Astrocyte (in vitro differentiated cells and primary cell): ENCODE data around the gene SENP1. TPM values are rescaled to one million over a fixed set of nuclear protein-coding genes. Genes with fewer than 3 reads are reported as not detected.

Source experiments
- DNase-seq: peaks from one replicate; pipeline ENCODE4 v3.0.0-alpha.2; 2010; ENCODE audit warnings: low read depth
- FAIRE-seq: peaks from 2 replicates; lab custom pipeline; 2011; peaks lifted over from hg19 to GRCh38; lab: Jason Lieb, UNC
- H2AFZ ChIP-seq: 2 replicates; pipeline ENCODE4 v1.6.0; 2012; ENCODE audit warnings: low read depth, low read length, inconsistent platforms
- H3K27ac ChIP-seq: 2 replicates; pipeline ENCODE4 v1.5.1; 2011; ENCODE audit warnings: low read depth, low read length, inconsistent platforms
- H3K27me3 ChIP-seq: 2 replicates; pipeline ENCODE4 v1.6.0; 2011; ENCODE audit warnings: low read length, inconsistent platforms; ENCODE audit not compliant: insufficient read depth
- H3K36me3 ChIP-seq: 2 replicates; pipeline ENCODE4 v1.5.1; 2011; ENCODE audit warnings: low read length, inconsistent platforms; ENCODE audit not compliant: insufficient read depth
- H3K4me1 ChIP-seq: 2 replicates; pipeline ENCODE4 v1.5.1; 2011; ENCODE audit warnings: low read length, inconsistent platforms; ENCODE audit not compliant: insufficient read depth
- H3K4me2 ChIP-seq: 2 replicates; pipeline ENCODE4 v1.6.0; 2012; ENCODE audit warnings: low read length, inconsistent platforms
- H3K4me3 ChIP-seq: 2 replicates; pipeline ENCODE4 v1.5.1; 2011; ENCODE audit warnings: low read depth, mild to moderate bottlenecking, low read length, inconsistent platforms; ENCODE audit not compliant: insufficient read depth
- H3K79me2 ChIP-seq: 2 replicates; pipeline ENCODE4 v1.6.0; 2012; ENCODE audit warnings: mild to moderate bottlenecking, low read length, inconsistent platforms; ENCODE audit not compliant: insufficient read depth
- H3K9ac ChIP-seq: 2 replicates; pipeline ENCODE4 v1.6.0; 2012; ENCODE audit warnings: mild to moderate bottlenecking, low read length, inconsistent platforms
- H3K9me3 ChIP-seq: 2 replicates; pipeline ENCODE4 v1.5.1; 2012; ENCODE audit warnings: low read depth, mild to moderate bottlenecking, low read length, inconsistent platforms; ENCODE audit not compliant: insufficient read depth
- H4K20me1 ChIP-seq: 2 replicates; pipeline ENCODE4 v1.6.0; 2012; ENCODE audit warnings: low read length, inconsistent platforms; ENCODE audit not compliant: insufficient read depth
- H3K27ac Mint-ChIP-seq: one replicate; pipeline ENCODE4 v1.8.0; 2021; ENCODE audit warnings: mild to moderate bottlenecking, mixed read lengths; ENCODE audit not compliant: unreplicated experiment
- H3K27me3 Mint-ChIP-seq: one replicate; pipeline ENCODE4 v1.8.0; 2021; ENCODE audit warnings: low read depth, mixed read lengths; ENCODE audit not compliant: unreplicated experiment
- H3K36me3 Mint-ChIP-seq: one replicate; pipeline ENCODE4 v1.8.0; 2021; ENCODE audit warnings: low read depth, mixed read lengths; ENCODE audit not compliant: unreplicated experiment
- H3K4me1 Mint-ChIP-seq: one replicate; pipeline ENCODE4 v1.8.0; 2021; ENCODE audit warnings: low read depth, mixed read lengths; ENCODE audit not compliant: unreplicated experiment
- H3K4me3 Mint-ChIP-seq: one replicate; pipeline ENCODE4 v1.8.0; 2021; ENCODE audit warnings: mild to moderate bottlenecking, moderate library complexity, mixed read lengths; ENCODE audit not compliant: unreplicated experiment
- H3K9me3 Mint-ChIP-seq: one replicate; pipeline ENCODE4 v1.8.0; 2021; ENCODE audit warnings: mild to moderate bottlenecking, mixed read lengths; ENCODE audit not compliant: unreplicated experiment
- CTCF ChIP-seq: IDR thresholded peaks from 2 replicates; pipeline ENCODE4 v1.5.1; 2011; ENCODE audit warnings: low read depth, mild to moderate bottlenecking, inconsistent platforms, low read length, moderate library complexity; ENCODE audit not compliant: insufficient read depth
- EZH2 ChIP-seq: IDR thresholded peaks from 2 replicates; pipeline ENCODE4 v1.6.1; 2012; ENCODE audit warnings: mild to moderate bottlenecking, low read length, inconsistent platforms; ENCODE audit not compliant: insufficient read depth
- total RNA-seq: library from RNA; stranded (reverse); gene quantifications from 2 replicates; pipeline ENCODE4 v1.2.1, GENCODE V29; 2021

SENP1 gene
- total RNA-seq, 1 donor from 2014 or later = 13.6 TPM

GRCh38 chr12:48034835-48035805 is 70.8 kb downstream of the SENP1 start:
- FAIRE-seq (no peak), DNase-seq (no peak)
- H3K27me3 ChIP-seq = no peaks in the 10 kb centered on the region
- no peak overlapping the region for H3K9ac ChIP-seq
- Mint-ChIP-seq H3K36me3 (no peaks in the 10 kb centered on the region), H3K27me3 (no peaks in the 10 kb centered on the region), H3K4me1 (peaks cover 15% of the 10 kb centered on the region), H3K9me3 (no peaks in the 10 kb centered on the region), H3K4me3 (no peak overlapping the region), H3K27ac (no peak overlapping the region)
- H3K36me3 ChIP-seq = no peaks in the 10 kb centered on the region
- H3K4me2 ChIP-seq = no peak overlapping the region
- H3K4me3 ChIP-seq = no peak overlapping the region
- no peak overlapping the region for H2AFZ ChIP-seq
- peaks cover 9% of the 10 kb centered on the region for H3K4me1 ChIP-seq
- TF ChIP-seq CTCF = no peak
- H3K9me3 ChIP-seq = no peaks in the 10 kb centered on the region
- H4K20me1 ChIP-seq = no peaks in the 10 kb centered on the region
- no peaks in the 10 kb centered on the region for H3K79me2 ChIP-seq
- H3K27ac ChIP-seq = no peak overlapping the region

- no peaks in the 10 kb centered on the region for H3K27me3 ChIP-seq
- Mint-ChIP-seq H3K9me3 (no peaks in the 10 kb centered on the region), H3K27me3 (no peaks in the 10 kb centered on the region), H3K4me3 (no peak overlapping the region), H3K27ac (no peak overlapping the region), H3K36me3 (no peaks in the 10 kb centered on the region), H3K4me1 (peaks cover 19% of the 10 kb centered on the region)
- H3K27ac ChIP-seq = no peak overlapping the region
- no peaks in the 10 kb centered on the region for H4K20me1 ChIP-seq
- FAIRE-seq = no peak
- no peak overlapping the region for H2AFZ ChIP-seq
- no peaks in the 10 kb centered on the region for H3K36me3 ChIP-seq
- no peak overlapping the region for H3K4me2 ChIP-seq
- H3K9me3 ChIP-seq = no peaks in the 10 kb centered on the region
- no peak for TF ChIP-seq EZH2
- no peak for TF ChIP-seq CTCF
- H3K79me2 ChIP-seq = no peaks in the 10 kb centered on the region
- H3K4me1 ChIP-seq = peaks cover 9% of the 10 kb centered on the region
- no peak for DNase-seq
- H3K4me3 ChIP-seq = no peak overlapping the region
- no peak overlapping the region for H3K9ac ChIP-seq
Observed at GRCh38 chr12:48033451-48033850, 72.4 kb downstream of the SENP1 start.

- H3K4me2 ChIP-seq = no peak overlapping the region
- H3K27ac ChIP-seq = no peak overlapping the region
- H4K20me1 ChIP-seq = no peaks in the 10 kb centered on the region
- no peak for DNase-seq
- no peak overlapping the region for H3K4me3 ChIP-seq
- FAIRE-seq = no peak
- no peaks in the 10 kb centered on the region for H3K27me3 ChIP-seq
- no peaks in the 10 kb centered on the region for H3K9me3 Mint-ChIP-seq
- no peak overlapping the region for H3K27ac Mint-ChIP-seq
- no peak overlapping the region for H2AFZ ChIP-seq
- H3K4me1 ChIP-seq = peaks cover 5% of the 10 kb centered on the region
- H3K79me2 ChIP-seq = no peaks in the 10 kb centered on the region
- H3K36me3 ChIP-seq = no peaks in the 10 kb centered on the region
- H3K36me3 Mint-ChIP-seq = no peaks in the 10 kb centered on the region
- TF ChIP-seq EZH2 (no peak), CTCF (no peak)
- no peak overlapping the region for H3K4me3 Mint-ChIP-seq
- H3K9me3 ChIP-seq = no peaks in the 10 kb centered on the region
- H3K9ac ChIP-seq = no peak overlapping the region
- H3K27me3 Mint-ChIP-seq = no peaks in the 10 kb centered on the region
- peaks cover 20% of the 10 kb centered on the region for H3K4me1 Mint-ChIP-seq
Observed at GRCh38 chr12:48032597-48032996, 73.3 kb downstream of the SENP1 start.
